Stimulated activated CD4-positive, alpha-beta T cell treated with anti-CD3 and anti-CD28 coated beads, TNF-alpha, amount 100 ng/mL, for 4 hours (primary cell): ENCODE measurements around the gene STRIP2.
"Not testable (repeated sequence)": the region's sequence is repeated elsewhere in the genome, so short reads cannot be mapped to it uniquely, and the experiment has no call there.

ENCODE experiments used
- DNase-seq, 3 experiments: peaks; one replicate each; pipeline ENCODE4 v3.0.0-alpha.2; 2020; ENCODE audit warnings: low read depth in 3 of 3

Gene STRIP2

DNA sequence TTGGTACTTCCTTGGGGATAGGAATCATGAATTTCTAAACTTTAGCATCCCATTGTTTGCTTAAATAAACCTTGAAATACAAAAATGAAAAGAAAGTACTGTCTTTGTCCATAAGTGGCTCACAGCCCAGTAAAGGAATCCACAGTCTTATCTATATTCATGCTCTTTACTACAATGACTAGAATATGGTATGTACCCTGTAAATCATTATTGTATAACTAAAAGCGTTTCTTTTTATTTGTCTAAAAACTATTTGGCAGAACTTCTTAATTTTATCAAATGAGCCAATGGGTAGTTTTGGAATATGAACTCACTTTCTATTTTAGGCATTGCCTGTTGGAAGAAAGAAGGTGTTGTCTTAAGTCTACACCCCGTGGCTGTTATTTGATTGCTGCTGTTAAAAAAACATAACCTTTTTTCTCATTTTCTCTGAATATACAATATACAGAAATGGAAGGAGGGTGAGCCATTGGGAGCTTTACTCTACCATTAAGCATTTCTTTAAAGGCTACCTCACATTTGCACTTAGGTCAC lies 12.4 kb upstream of the STRIP2 start:
- DNase-seq, result no peak

DNA sequence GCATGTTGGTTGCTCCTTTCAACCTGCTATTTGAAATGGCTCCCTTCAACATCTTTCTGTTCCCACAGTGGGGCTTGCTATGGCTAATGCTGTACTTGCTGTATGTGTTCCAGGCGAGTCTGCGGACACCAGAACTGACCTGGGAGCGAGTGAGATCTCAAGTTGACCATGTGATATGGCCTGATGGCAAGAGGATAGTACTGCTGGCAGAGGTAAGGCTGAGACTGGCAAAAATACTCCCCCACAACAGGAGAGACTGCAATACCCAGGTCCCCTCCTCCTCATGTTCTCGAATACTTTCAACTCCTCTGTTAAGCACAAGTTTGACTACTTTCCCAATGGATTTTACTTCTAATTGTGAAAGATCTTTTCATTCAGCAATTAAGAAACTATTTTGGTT lies 11.5 kb upstream of the STRIP2 start:
- no peak for DNase-seq

DNA sequence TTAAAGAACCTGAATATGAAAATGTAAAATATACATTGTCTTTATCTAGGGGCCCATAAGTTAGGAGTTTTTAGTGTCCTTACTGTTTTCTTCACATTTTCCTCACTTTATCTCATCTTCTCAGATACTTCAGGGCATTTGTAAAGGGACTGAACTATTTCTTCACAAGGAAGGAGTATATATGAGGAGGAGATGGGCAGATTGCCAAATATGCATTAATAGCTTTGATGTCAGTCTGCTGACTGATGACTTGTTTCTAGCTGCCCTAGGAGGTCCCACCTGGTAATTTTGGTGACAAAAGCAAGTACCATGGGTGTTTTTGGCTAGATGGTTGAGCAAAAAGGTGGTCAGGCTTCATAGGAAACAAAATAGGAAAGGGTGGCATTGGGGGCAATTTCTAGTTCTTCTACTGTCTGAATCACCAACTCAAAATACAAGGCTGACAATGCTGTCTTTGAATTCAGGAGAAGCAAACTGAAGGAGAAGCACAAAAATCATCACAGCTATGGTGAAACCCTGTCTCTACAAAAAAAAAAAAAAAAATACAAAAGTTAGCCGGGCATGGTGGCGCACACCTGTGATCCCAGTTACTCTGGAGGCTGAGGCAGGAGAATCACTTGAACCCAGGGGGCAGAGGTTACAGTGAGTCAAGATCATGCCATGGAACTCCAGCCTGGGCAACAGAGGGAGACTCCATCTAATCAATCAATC lies 10.4 kb upstream of the STRIP2 start:
- DNase-seq, result no peak

GRCh38 chr7:129426482-129426881 lies 7.8 kb upstream of the STRIP2 start:
- DNase-seq, result no peak

- no peak for DNase-seq
Measured at GRCh38 chr7:129427526-129428045, 6.6 kb upstream of the STRIP2 start.

GRCh38 chr7:129431911-129432643 lies 2.2 kb upstream of the STRIP2 start:
- DNase-seq, result no peak

- no peak for DNase-seq
Measured at GRCh38 chr7:129434675-129435318, 565 bp downstream of the STRIP2 start.

- DNase-seq, result no peak
Measured at GRCh38 chr7:129435414-129435829, 1.2 kb downstream of the STRIP2 start.

DNA sequence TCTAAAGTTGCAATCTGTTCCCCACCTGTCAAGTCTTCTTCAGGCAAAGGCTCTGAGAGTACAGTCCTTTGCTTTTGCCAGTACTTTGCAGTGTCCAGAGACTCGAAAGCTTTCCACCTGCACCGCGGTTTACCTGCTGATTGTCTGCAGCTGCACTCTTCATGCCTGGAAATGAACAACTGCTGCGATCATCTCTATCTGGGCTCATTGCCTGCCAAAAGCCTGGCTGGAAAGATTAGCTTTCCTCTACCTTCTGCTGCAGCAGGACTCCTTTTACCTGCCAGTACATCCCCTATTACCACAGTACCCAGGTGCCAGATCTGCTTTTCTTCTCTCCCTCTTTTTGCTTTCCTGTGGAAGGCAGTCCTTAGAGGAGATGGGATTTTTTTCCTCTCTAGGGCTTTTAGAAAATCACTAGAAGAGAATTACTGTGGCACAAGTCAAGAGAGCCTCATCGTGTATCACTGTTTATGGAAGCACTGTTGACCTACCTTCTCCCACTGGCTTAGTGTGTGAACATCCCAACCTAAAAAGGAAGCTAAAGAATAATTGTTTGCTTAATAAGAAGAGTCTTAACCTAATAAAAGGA lies 2.2 kb downstream of the STRIP2 start:
- no peak for DNase-seq

DNA sequence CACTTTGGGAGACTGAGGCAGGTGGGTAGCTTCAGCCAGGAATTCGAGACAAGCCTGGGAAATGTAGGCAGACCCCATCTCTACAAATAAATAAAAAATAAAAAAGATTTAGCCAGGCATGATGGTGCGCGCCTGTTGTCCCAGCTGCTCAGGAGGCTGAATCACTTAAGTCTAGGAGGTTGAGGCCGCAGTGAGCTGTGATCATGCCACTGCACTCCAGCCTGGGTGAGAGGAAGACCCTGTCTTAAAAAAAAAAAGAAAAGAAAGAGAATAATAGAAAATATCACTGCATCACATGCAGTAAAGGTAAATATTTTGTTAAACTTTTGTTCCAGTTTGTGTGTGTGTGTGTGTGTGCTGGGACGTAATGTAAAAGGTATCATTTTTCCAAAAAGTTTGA lies 3.0 kb downstream of the STRIP2 start:
- DNase-seq, result no peak

GRCh38 chr7:129438281-129438838 lies 4.1 kb downstream of the STRIP2 start:
- no peak for DNase-seq

- peak; percentile 1 to 21 (median 13) for DNase-seq
Measured at GRCh38 chr7:129438839-129439651, 4.8 kb downstream of the STRIP2 start.

DNA sequence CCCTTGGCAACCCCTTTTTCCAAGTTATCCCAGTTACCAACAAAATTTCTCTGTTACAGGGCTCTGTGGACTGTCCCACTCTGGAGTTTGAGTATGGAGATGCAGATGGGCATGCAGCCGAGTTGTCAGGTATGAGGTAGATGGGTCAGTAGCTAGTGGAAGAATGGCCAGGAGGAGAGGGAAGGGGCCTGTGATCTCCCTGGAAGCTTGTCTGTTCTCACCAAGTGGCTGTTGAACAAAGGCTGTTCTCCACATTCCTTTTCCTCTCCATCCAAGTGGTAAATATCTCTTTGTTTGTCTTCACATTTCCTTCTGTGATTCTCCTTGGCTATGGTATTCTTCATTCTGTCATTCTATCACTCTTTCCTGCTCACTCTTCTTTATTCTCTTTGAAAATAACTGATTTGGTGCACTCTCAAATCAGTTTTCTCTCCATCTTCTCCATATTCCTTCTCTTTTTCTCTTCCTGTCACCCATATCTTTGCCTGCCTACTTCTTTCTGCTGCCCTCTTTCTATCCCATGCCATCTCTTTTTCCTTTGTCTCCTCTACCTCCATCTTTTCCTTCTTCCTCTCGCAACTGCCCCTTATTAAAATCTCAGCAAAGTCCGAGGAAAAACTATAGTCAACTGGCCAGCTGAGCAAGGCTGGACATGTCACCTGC lies 5.9 kb downstream of the STRIP2 start:
- no peak for DNase-seq

- no peak for DNase-seq
Measured at GRCh38 chr7:129443612-129444011, 9.4 kb downstream of the STRIP2 start.

- DNase-seq, result not testable (repeated sequence)
Measured at GRCh38 chr7:129444776-129445175, 10.5 kb downstream of the STRIP2 start.

GRCh38 chr7:129446925-129447324 lies 12.7 kb downstream of the STRIP2 start:
- not testable (repeated sequence) for DNase-seq

GRCh38 chr7:129447445-129447844 lies 13.2 kb downstream of the STRIP2 start:
- not testable (repeated sequence) for DNase-seq

- DNase-seq, result not testable (repeated sequence)
Measured at GRCh38 chr7:129448608-129449007, 14.4 kb downstream of the STRIP2 start.

DNA sequence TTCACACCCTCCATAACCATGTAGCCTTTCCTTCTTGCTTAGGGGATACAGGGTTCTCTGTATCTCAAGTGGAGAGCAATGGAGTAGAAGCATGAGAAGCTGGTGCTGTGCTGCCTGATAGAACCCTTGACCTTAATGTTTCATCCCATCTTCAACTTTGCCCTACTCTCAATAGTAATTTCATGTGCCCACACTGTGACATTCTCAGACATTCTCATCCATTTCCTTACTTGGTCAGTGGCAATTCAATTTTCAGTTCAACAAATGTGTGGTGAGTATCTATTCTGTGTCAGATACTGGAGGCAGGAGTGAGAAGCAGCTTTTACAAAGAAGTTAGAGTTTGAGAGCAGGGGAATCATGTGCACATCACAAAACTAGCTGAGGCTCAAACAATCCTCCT lies 16.1 kb downstream of the STRIP2 start:
- DNase-seq, result no peak

- DNase-seq, result no peak
Measured at GRCh38 chr7:129452589-129453231, 18.5 kb downstream of the STRIP2 start.
